Measurements from ENCODE around the gene LMOD1.

Gene LMOD1

GRCh38 chr1:201874672-201875071, 71.7 kb downstream of the LMOD1 start:
- TF ChIP-seq EGR1 (IDR thresholded peaks at IDR 0.05) (no peak), RAD21 (IDR thresholded peaks at IDR 0.05; ENCODE audit: low read depth) (no peak), CEBPB (IDR thresholded peaks at IDR 0.05) (no peak), TEAD4 (IDR thresholded peaks at IDR 0.05) (no peak), TAF1 (IDR thresholded peaks at IDR 0.05; ENCODE audit: low read depth) (no peak), NFIC (IDR thresholded peaks at IDR 0.05) (no peak), MAX (IDR thresholded peaks at IDR 0.05) (no peak)

GRCh38 chr1:201870397-201870796, 76.0 kb downstream of the LMOD1 start:
- TF ChIP-seq EP300 (IDR thresholded peaks at IDR 0.05; ENCODE audit: borderline replicate concordance) (no peak), CEBPB (IDR thresholded peaks at IDR 0.05) (no peak), MAX (IDR thresholded peaks at IDR 0.05) (no peak)

GRCh38 chr1:201861448-201861847, 84.9 kb downstream of the LMOD1 start:
- no peak for TF ChIP-seq EP300 (IDR thresholded peaks at IDR 0.05; ENCODE audit: borderline replicate concordance)
- no peak for TF ChIP-seq USF1 (IDR thresholded peaks at IDR 0.05)
- no peak for TF ChIP-seq TAF1 (IDR thresholded peaks at IDR 0.05; ENCODE audit: low read depth)
- no peak for TF ChIP-seq CREB1 (IDR thresholded peaks at IDR 0.05; ENCODE audit: low read depth)
- no peak for TF ChIP-seq MAX (IDR thresholded peaks at IDR 0.05)
- TF ChIP-seq FOXM1 (IDR thresholded peaks at IDR 0.05; ENCODE audit: borderline replicate concordance, low read depth) = no peak
- no peak for TF ChIP-seq EGR1 (IDR thresholded peaks at IDR 0.05)
- TF ChIP-seq NFIC (IDR thresholded peaks at IDR 0.05) = no peak
- TF ChIP-seq YY1 (IDR thresholded peaks at IDR 0.05; ENCODE audit: low read depth) = no peak
- no peak for TF ChIP-seq CEBPB (IDR thresholded peaks at IDR 0.05)
- no peak for TF ChIP-seq RAD21 (IDR thresholded peaks at IDR 0.05; ENCODE audit: low read depth)
- TF ChIP-seq TCF12 (IDR thresholded peaks at IDR 0.05; ENCODE audit: low read depth) = no peak
- TF ChIP-seq TEAD4 (IDR thresholded peaks at IDR 0.05) = no peak
- no peak for TF ChIP-seq ZBTB7A (IDR thresholded peaks at IDR 0.05; ENCODE audit: low read depth)
- TF ChIP-seq REST (IDR thresholded peaks at IDR 0.05; ENCODE audit: low read depth) = no peak

- no peak for TF ChIP-seq FOXM1 (IDR thresholded peaks at IDR 0.05; ENCODE audit: borderline replicate concordance, low read depth)
- TF ChIP-seq ZBTB7A (IDR thresholded peaks at IDR 0.05; ENCODE audit: low read depth) = no peak
- no peak for TF ChIP-seq EGR1 (IDR thresholded peaks at IDR 0.05)
- no peak for TF ChIP-seq NFIC (IDR thresholded peaks at IDR 0.05)
- no peak for TF ChIP-seq MAX (IDR thresholded peaks at IDR 0.05)
- TF ChIP-seq EP300 (IDR thresholded peaks at IDR 0.05; ENCODE audit: borderline replicate concordance) = no peak
- TF ChIP-seq CREB1 (IDR thresholded peaks at IDR 0.05; ENCODE audit: low read depth) = no peak
These were observed 86.9 kb downstream of the LMOD1 start for GRCh38 chr1:201859424-201859823.

GRCh38 chr1:201851949-201852348, 94.4 kb downstream of the LMOD1 start:
- TF ChIP-seq EGR1 (IDR thresholded peaks at IDR 0.05) = no peak
- no peak for TF ChIP-seq MAX (IDR thresholded peaks at IDR 0.05)
- TF ChIP-seq CEBPB (IDR thresholded peaks at IDR 0.05) = no peak
- TF ChIP-seq FOXM1 (IDR thresholded peaks at IDR 0.05; ENCODE audit: borderline replicate concordance, low read depth) = no peak
- TF ChIP-seq TEAD4 (IDR thresholded peaks at IDR 0.05) = no peak
- TF ChIP-seq NFIC (IDR thresholded peaks at IDR 0.05) = no peak
- TF ChIP-seq TCF12 (IDR thresholded peaks at IDR 0.05; ENCODE audit: low read depth) = no peak
- TF ChIP-seq REST (IDR thresholded peaks at IDR 0.05; ENCODE audit: low read depth) = no peak
- TF ChIP-seq RAD21 (IDR thresholded peaks at IDR 0.05; ENCODE audit: low read depth) = no peak
- no peak for TF ChIP-seq EP300 (IDR thresholded peaks at IDR 0.05; ENCODE audit: borderline replicate concordance)
- no peak for TF ChIP-seq YY1 (IDR thresholded peaks at IDR 0.05; ENCODE audit: low read depth)

GRCh38 chr1:201850053-201850397, 96.3 kb downstream of the LMOD1 start:
- TF ChIP-seq NFIC (IDR thresholded peaks at IDR 0.05) (peak; percentile 42), CEBPB (IDR thresholded peaks at IDR 0.05) (no peak), TEAD4 (IDR thresholded peaks at IDR 0.05) (0 out of 2 replicates have a peak, but pooled peaks have one; percentile 36)

All from Ishikawa (cell line).